Type B pancreatic cell (in vitro differentiated cells): ENCODE measurements around the gene PLXNA2. TPM values are rescaled to one million over a fixed set of nuclear protein-coding genes. Genes with fewer than 3 reads are reported as not detected.
A peak's percentile ranks its signal among the peaks of the same experiment; 100 is the strongest.

Source experiments
- DNase-seq: peaks from one replicate; pipeline ENCODE4 v3.0.0; 2021; ENCODE audit warnings: mixed read lengths; ENCODE audit not compliant: unreplicated experiment; ENCODE audit errors: extremely low spot score
- H3K27ac Mint-ChIP-seq: 2 replicates; pipeline ENCODE4 v1.8.0; 2021; ENCODE audit warnings: mild to moderate bottlenecking, mixed read lengths
- H3K27me3 Mint-ChIP-seq: 2 replicates; pipeline ENCODE4 v1.8.0; 2021; ENCODE audit warnings: mixed read lengths
- H3K36me3 Mint-ChIP-seq: 2 replicates; pipeline ENCODE4 v1.8.0; 2021; ENCODE audit warnings: mixed read lengths
- H3K4me1 Mint-ChIP-seq: one replicate; pipeline ENCODE4 v1.8.0; 2021; ENCODE audit warnings: mixed read lengths; ENCODE audit not compliant: unreplicated experiment
- H3K4me3 Mint-ChIP-seq: 2 replicates; pipeline ENCODE4 v1.8.0; 2021; ENCODE audit warnings: mild to moderate bottlenecking, mixed read lengths
- H3K9me3 Mint-ChIP-seq: 2 replicates; pipeline ENCODE4 v1.8.0; 2021; ENCODE audit warnings: mixed read lengths
- CTCF ChIP-seq: fragments of 200-600 bp; sonication (generic); conservative IDR thresholded peaks from 2 replicates; pipeline ENCODE4 v1.5.0; 2021; ENCODE audit warnings: antibody characterized with exemption, mild to moderate bottlenecking
- total RNA-seq: library from RNA; stranded (reverse); gene quantifications from 2 replicates; pipeline ENCODE4 v1.2.1, GENCODE V29; 2021; ENCODE audit warnings: low replicate concordance

The PLXNA2 gene
- total RNA-seq, 1 donor from 2014 or later: 80.1 TPM

- Mint-ChIP-seq H3K4me1 (peaks cover 71% of the 10 kb centered on the region), H3K27me3 (no peaks in the 10 kb centered on the region), H3K27ac (peak overlapping the region; percentile 81)
Measured at GRCh38 chr1:208240662-208241355, 3.4 kb downstream of the PLXNA2 start.

GRCh38 chr1:208239473-208240381, 4.5 kb downstream of the PLXNA2 start:
- Mint-ChIP-seq H3K9me3 (no peaks in the 10 kb centered on the region), H3K36me3 (peaks cover 3% of the 10 kb centered on the region), H3K27me3 (no peaks in the 10 kb centered on the region), H3K4me3 (peak overlapping the region; percentile 94), H3K4me1 (peaks cover 74% of the 10 kb centered on the region), H3K27ac (peak overlapping the region; percentile 81)
- no peak for TF ChIP-seq CTCF
- no peak for DNase-seq

More at GRCh38 chr1:208240662-208241355, 3.4 kb downstream of the PLXNA2 start:
- Mint-ChIP-seq H3K4me3 (peak overlapping the region; percentile 94), H3K9me3 (no peaks in the 10 kb centered on the region), H3K36me3 (peaks cover 3% of the 10 kb centered on the region)
- no peak for DNase-seq
- TF ChIP-seq CTCF: no peak

DNA sequence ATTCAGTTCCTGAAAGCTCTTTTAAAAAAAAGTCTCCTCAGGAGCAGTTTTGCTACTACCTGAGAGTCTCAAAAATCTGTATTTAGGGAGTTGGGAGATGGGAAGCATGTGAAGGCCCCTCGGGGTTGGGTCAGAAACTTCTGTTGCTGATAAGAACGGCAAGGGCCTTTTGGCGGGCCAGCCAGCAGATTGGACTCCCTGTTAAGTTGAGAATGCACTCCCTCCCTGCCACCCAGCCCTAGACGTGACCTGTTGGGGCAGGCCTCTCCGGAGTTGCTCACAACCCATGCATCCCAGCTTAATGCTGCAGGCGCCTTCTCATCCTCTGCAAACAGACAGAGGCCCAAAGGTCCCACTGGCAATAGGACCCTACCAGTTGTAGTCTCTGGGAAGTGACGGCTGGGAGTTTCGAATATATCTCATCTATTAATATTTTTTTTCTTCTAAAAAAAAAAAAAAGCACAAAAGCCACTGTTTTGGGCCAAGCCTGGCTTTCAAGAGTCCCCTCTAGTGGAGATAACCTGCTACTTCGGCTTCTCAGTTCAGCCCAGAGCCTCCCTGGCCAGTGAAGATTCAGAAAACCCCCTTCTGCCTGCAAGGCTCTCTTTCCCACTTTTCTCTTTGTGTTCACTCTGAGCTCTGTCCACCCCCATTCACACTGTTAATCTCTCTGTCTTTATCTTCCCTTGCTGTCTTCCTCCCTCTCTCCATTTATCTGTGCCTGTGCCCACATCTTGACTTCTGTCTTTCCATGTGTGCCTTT, 5.3 kb downstream of the PLXNA2 start:
- peaks cover 80% of the 10 kb centered on the region for H3K4me1 Mint-ChIP-seq

GRCh38 chr1:208237241-208237640, 6.9 kb downstream of the PLXNA2 start:
- no peaks in the 10 kb centered on the region for H3K27me3 Mint-ChIP-seq
- H3K36me3 Mint-ChIP-seq: peaks cover 7% of the 10 kb centered on the region
- DNase-seq: no peak
- H3K4me1 Mint-ChIP-seq: peaks cover 92% of the 10 kb centered on the region
- no peak overlapping the region for H3K27ac Mint-ChIP-seq
- no peaks in the 10 kb centered on the region for H3K9me3 Mint-ChIP-seq
- no peak for TF ChIP-seq CTCF
- H3K4me3 Mint-ChIP-seq: no peak overlapping the region

More for the DNA sequence above, 5.3 kb downstream of the PLXNA2 start:
- TF ChIP-seq CTCF: peak; percentile 88
- H3K36me3 Mint-ChIP-seq: peaks cover 3% of the 10 kb centered on the region
- DNase-seq: no peak
- peak overlapping the region; percentile 7 for H3K27ac Mint-ChIP-seq
- H3K27me3 Mint-ChIP-seq: no peaks in the 10 kb centered on the region
- H3K4me3 Mint-ChIP-seq: peak overlapping the region; percentile 94
- no peaks in the 10 kb centered on the region for H3K9me3 Mint-ChIP-seq

- no peak for DNase-seq
- Mint-ChIP-seq H3K36me3 (peaks cover 11% of the 10 kb centered on the region), H3K9me3 (no peaks in the 10 kb centered on the region), H3K4me1 (peaks cover 93% of the 10 kb centered on the region), H3K27ac (peak overlapping the region; percentile 64), H3K4me3 (peak overlapping the region; percentile 63), H3K27me3 (no peaks in the 10 kb centered on the region)
- no peak for TF ChIP-seq CTCF
Measured at GRCh38 chr1:208235982-208236761, 8.0 kb downstream of the PLXNA2 start.
